ENCODE data around the gene RAB6B.

DNA sequence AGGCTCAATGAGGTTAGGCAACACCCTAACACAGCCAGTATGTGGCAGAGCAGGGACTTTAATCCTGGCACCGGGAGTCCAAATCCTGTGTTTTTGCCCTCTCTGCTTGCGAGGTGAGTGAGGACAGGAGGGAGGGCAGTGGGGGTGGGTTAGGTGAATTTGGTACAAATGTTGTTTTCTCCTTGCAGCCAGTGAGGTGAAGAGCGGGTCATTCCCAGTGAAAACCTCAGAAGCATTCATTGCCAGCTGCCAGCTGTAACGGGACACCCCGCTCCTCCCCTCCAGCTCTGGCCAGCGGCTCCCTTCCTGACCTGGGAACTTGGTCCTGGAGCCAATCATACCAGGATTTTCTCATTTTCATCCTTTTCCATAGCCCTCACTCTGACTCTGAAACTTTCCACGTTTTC is 45.7 kb upstream of the RAB6B start:
- TF ChIP-seq, protein P1, sequence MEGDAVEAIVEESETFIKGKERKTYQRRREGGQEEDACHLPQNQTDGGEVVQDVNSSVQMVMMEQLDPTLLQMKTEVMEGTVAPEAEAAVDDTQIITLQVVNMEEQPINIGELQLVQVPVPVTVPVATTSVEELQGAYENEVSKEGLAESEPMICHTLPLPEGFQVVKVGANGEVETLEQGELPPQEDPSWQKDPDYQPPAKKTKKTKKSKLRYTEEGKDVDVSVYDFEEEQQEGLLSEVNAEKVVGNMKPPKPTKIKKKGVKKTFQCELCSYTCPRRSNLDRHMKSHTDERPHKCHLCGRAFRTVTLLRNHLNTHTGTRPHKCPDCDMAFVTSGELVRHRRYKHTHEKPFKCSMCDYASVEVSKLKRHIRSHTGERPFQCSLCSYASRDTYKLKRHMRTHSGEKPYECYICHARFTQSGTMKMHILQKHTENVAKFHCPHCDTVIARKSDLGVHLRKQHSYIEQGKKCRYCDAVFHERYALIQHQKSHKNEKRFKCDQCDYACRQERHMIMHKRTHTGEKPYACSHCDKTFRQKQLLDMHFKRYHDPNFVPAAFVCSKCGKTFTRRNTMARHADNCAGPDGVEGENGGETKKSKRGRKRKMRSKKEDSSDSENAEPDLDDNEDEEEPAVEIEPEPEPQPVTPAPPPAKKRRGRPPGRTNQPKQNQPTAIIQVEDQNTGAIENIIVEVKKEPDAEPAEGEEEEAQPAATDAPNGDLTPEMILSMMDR (IDR thresholded peaks at IDR 0.05) = no peak
- TF ChIP-seq JUN (IDR thresholded peaks at IDR 0.05) = no peak
- TF ChIP-seq POLR2A (IDR thresholded peaks at IDR 0.05; ENCODE audit: low read length) = no peak
- no peak for TF ChIP-seq SMC3 (IDR thresholded peaks at IDR 0.05)
- TF ChIP-seq EP300 (IDR thresholded peaks at IDR 0.05) = no peak
- TF ChIP-seq HOXB13 (CRISPR knock-in tag; IDR thresholded peaks at IDR 0.05; ENCODE audit: low read depth) = no peak
- TF ChIP-seq, protein P2, sequence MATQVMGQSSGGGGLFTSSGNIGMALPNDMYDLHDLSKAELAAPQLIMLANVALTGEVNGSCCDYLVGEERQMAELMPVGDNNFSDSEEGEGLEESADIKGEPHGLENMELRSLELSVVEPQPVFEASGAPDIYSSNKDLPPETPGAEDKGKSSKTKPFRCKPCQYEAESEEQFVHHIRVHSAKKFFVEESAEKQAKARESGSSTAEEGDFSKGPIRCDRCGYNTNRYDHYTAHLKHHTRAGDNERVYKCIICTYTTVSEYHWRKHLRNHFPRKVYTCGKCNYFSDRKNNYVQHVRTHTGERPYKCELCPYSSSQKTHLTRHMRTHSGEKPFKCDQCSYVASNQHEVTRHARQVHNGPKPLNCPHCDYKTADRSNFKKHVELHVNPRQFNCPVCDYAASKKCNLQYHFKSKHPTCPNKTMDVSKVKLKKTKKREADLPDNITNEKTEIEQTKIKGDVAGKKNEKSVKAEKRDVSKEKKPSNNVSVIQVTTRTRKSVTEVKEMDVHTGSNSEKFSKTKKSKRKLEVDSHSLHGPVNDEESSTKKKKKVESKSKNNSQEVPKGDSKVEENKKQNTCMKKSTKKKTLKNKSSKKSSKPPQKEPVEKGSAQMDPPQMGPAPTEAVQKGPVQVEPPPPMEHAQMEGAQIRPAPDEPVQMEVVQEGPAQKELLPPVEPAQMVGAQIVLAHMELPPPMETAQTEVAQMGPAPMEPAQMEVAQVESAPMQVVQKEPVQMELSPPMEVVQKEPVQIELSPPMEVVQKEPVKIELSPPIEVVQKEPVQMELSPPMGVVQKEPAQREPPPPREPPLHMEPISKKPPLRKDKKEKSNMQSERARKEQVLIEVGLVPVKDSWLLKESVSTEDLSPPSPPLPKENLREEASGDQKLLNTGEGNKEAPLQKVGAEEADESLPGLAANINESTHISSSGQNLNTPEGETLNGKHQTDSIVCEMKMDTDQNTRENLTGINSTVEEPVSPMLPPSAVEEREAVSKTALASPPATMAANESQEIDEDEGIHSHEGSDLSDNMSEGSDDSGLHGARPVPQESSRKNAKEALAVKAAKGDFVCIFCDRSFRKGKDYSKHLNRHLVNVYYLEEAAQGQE (IDR thresholded peaks at IDR 0.05) = no peak
- no peak for TF ChIP-seq EHMT2 (IDR thresholded peaks at IDR 0.05; ENCODE audit: low read depth)
- no peak for TF ChIP-seq ZFP36 (IDR thresholded peaks at IDR 0.05; ENCODE audit: borderline replicate concordance, partially characterized antibody)
- TF ChIP-seq, protein P3, sequence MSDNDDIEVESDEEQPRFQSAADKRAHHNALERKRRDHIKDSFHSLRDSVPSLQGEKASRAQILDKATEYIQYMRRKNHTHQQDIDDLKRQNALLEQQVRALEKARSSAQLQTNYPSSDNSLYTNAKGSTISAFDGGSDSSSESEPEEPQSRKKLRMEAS (IDR thresholded peaks at IDR 0.05) = no peak
- no peak for TF ChIP-seq MYC (IDR thresholded peaks at IDR 0.05; ENCODE audit: borderline replicate concordance, low read length)
- TF ChIP-seq RCOR1 (IDR thresholded peaks at IDR 0.05; ENCODE audit: low read depth, low read length) = no peak
